ENCODE results near the gene SH3BGRL3.
A peak's percentile ranks its signal among the peaks of the same experiment; 100 is the strongest.
"Not testable (repeated sequence)": the region's sequence is repeated elsewhere in the genome, so short reads cannot be mapped to it uniquely, and the experiment has no call there.

SH3BGRL3 gene

GRCh38 chr1:26279456-26280332 is at the start of gene SH3BGRL3:
SH3BGRL3 (plus strand) TSS chr1:26280086; CDS start chr1:26280156, 70 bp downstream.
- peak within 1 kb of the TSS; percentile 64 for H3K4me3 ChIP-seq (ENCODE audit: low read depth, low read length)

- not testable (repeated sequence) for H3K4me3 ChIP-seq (ENCODE audit: low read depth, low read length)
These were observed 49.2 kb upstream of the SH3BGRL3 start for GRCh38 chr1:26230682-26231081.

- H3K4me3 ChIP-seq (ENCODE audit: low read depth, low read length) = peak within 1 kb of the TSS; percentile 97
These were observed 45.8 kb upstream of the SH3BGRL3 start, which contains the start of gene CEP85 for GRCh38 chr1:26233903-26234643. CEP85 (plus strand) TSS chr1:26234200; CDS start chr1:26239784, 5,584 bp downstream.

GRCh38 chr1:26234644-26235370 is 45.1 kb upstream of the SH3BGRL3 start:
- peak overlapping the region; percentile 97 for H3K4me3 ChIP-seq (ENCODE audit: low read depth, low read length)

- no peak overlapping the region for H3K4me3 ChIP-seq (ENCODE audit: low read depth, low read length)
These were observed 42.5 kb upstream of the SH3BGRL3 start for GRCh38 chr1:26237230-26237966.

- no peak overlapping the region for H3K4me3 ChIP-seq (ENCODE audit: low read depth, low read length)
These were observed 40.0 kb upstream of the SH3BGRL3 start for GRCh38 chr1:26239936-26240335.

- H3K4me3 ChIP-seq (ENCODE audit: low read depth, low read length) = no peak overlapping the region
These were observed 27.2 kb upstream of the SH3BGRL3 start for GRCh38 chr1:26252718-26253117.

GRCh38 chr1:26254404-26254803 is 25.5 kb upstream of the SH3BGRL3 start:
- no peak overlapping the region for H3K4me3 ChIP-seq (ENCODE audit: low read depth, low read length)

- no peak overlapping the region for H3K4me3 ChIP-seq (ENCODE audit: low read depth, low read length)
These were observed 22.7 kb upstream of the SH3BGRL3 start for GRCh38 chr1:26257222-26257621.

- H3K4me3 ChIP-seq (ENCODE audit: low read depth, low read length) = no peak overlapping the region
These were observed 20.9 kb upstream of the SH3BGRL3 start for GRCh38 chr1:26259005-26259404.

- no peak overlapping the region for H3K4me3 ChIP-seq (ENCODE audit: low read depth, low read length)
These were observed 20.3 kb upstream of the SH3BGRL3 start for GRCh38 chr1:26259578-26259977.

- no peak overlapping the region for H3K4me3 ChIP-seq (ENCODE audit: low read depth, low read length)
These were observed 16.7 kb upstream of the SH3BGRL3 start for GRCh38 chr1:26263212-26263611.

- no peak overlapping the region for H3K4me3 ChIP-seq (ENCODE audit: low read depth, low read length)
These were observed 14.5 kb upstream of the SH3BGRL3 start for GRCh38 chr1:26265405-26265804.

- H3K4me3 ChIP-seq (ENCODE audit: low read depth, low read length) = no peak overlapping the region
These were observed 11.3 kb upstream of the SH3BGRL3 start for GRCh38 chr1:26268290-26269197.

- no peak overlapping the region for H3K4me3 ChIP-seq (ENCODE audit: low read depth, low read length)
These were observed 10.7 kb upstream of the SH3BGRL3 start for GRCh38 chr1:26269198-26269550.

- no peak overlapping the region for H3K4me3 ChIP-seq (ENCODE audit: low read depth, low read length)
These were observed 5.0 kb upstream of the SH3BGRL3 start for GRCh38 chr1:26274801-26275425.

GRCh38 chr1:26275580-26276431 is 4.1 kb upstream of the SH3BGRL3 start:
- H3K4me3 ChIP-seq (ENCODE audit: low read depth, low read length) = no peak overlapping the region

- no peak overlapping the region for H3K4me3 ChIP-seq (ENCODE audit: low read depth, low read length)
These were observed 3.5 kb upstream of the SH3BGRL3 start for GRCh38 chr1:26276432-26276838.
